ENCODE results near the gene IL1RAPL2.
A peak's percentile ranks its signal among the peaks of the same experiment; 100 is the strongest.
"Not testable (repeated sequence)": the region's sequence is repeated elsewhere in the genome, so short reads cannot be mapped to it uniquely, and the experiment has no call there.

IL1RAPL2 gene

GRCh38 chrX:104565791-104566680 lies at the start of gene IL1RAPL2:
Gene IL1RAPL2 (plus strand): TSS chrX:104566199.
- DNase-seq: no peak

- no peak for DNase-seq
These were observed 43.6 kb upstream of the IL1RAPL2 start for GRCh38 chrX:104522386-104522785.

- no peak for DNase-seq
These were observed 42.1 kb upstream of the IL1RAPL2 start for GRCh38 chrX:104523858-104524257.

DNA sequence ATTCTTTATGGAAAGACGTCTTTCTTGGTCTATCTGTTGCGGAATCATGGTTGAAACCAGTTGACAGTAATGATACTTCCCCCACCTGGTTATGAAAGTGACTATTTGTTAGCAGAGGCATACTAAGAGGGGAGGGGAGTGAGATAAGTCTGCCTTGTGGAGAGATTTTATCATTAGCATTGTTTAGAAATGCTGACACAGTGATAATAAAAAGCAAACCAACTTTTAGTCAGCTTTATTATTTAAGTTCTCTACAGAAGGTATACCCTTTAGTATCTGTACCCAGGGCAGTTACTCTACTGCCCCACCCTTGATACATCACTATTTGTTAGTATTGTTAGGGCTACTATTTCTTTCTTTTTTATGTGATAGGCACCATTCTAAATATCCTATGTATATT lies 26.9 kb upstream of the IL1RAPL2 start:
- no peak for DNase-seq

- not testable (repeated sequence) for DNase-seq
These were observed 23.6 kb upstream of the IL1RAPL2 start for GRCh38 chrX:104542447-104542846.

- no peak for DNase-seq
These were observed 1.7 kb upstream of the IL1RAPL2 start for GRCh38 chrX:104564335-104564734.

GRCh38 chrX:104564921-104565703 lies 887 bp upstream of the IL1RAPL2 start:
- DNase-seq: no peak

DNA sequence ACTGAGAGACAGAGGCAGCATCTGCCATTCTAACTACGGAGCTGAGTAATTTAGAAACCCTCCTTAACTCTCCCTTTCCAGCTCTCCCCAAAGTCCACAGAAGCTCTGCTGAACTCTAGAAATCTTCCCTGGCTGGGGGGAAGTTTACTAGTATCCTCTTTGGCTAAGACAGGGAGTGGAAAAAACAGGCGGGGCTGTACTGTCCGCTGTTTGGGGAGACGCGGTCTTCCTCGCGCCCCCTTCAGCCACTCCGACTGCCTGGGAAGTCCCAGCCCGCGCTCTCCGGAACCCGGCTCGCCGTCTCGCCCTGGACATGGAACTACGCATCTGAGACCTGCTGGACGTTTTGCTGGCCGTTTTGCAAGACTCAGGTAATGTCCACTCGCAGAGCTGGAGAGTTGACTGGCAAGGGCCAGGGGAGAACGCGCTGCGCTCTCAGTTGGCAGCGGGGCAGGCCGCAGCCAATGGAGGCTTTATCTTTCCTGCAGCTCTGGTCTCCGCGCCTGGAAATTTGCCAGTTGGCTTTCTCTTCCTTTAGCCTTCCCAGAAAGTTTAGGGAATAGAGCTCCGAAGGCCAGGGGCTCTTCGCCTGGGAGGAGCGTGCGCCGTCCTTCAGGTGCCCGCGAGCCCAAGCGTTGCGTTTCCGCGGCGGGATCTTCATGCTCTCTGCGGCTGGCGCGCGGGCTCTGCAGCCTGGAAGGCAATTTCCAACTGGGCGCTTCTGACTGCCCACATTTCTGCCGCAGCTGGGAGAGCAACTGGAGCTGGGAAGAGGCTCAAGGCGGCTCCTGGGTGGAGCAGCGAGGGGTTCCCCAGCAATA lies 892 bp downstream of the IL1RAPL2 start:
- no peak for DNase-seq

- DNase-seq: no peak
These were observed 1.5 kb downstream of the IL1RAPL2 start for GRCh38 chrX:104567506-104567905.

- no peak for DNase-seq
These were observed 2.4 kb downstream of the IL1RAPL2 start for GRCh38 chrX:104568304-104568915.

- DNase-seq: no peak
These were observed 52.3 kb downstream of the IL1RAPL2 start for GRCh38 chrX:104618106-104618895.

- DNase-seq: no peak
These were observed 55.8 kb downstream of the IL1RAPL2 start for GRCh38 chrX:104621781-104622180.

- DNase-seq: no peak
These were observed 75.2 kb downstream of the IL1RAPL2 start for GRCh38 chrX:104641176-104641575.

DNA sequence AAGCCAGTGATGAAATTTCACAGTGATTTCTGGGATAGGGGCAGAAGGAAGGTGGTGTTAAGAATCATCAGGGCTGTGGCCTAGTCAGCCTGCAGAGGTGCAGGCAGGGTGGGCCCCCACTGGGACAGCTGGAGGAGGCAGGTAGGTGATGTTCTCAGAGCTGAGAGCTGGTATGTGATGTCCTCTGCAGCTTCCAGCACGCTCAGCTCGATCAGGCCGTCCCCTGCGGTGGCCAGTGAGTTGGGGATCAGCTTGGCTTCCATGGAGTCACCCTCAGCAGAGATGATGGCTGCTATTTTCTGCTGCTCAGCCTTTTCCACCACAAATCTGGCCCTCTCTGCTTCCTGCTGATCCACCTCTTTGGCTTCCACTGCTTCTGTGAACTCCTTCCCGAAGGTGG lies 81.1 kb downstream of the IL1RAPL2 start:
- no peak for DNase-seq

DNA sequence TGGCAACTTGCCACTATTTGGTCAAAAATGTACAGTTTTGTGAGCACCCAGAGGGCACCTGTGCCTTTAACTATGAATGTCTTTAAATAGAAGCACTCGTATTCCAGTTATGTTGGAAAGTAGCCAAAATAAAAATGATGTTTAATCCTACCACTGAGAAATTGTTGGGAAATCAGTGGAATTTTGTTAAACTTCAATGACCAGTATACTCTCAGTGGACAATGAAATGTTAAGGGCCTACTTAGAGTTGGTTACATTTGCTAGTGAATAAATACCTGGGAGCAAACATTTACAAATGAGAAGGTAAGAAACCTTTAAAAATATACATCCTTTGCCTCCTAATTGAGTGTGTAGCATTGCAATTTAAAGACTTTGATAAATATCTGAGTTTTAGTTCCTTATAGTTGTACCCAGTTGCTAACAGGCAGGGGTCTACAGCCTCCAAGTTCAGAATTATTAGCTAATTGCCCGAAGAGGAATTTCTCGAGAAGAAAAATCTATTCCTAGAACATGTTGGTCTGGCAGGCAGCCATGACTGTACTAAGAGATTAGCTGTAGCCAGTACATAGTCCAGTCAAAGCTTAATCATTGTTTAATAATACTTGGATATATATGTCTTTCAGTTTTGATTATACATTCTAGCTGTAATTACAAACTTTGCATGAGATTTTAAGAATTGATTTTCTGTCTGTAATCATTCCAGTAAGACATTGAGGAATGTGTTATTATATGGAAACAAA lies 93.2 kb downstream of the IL1RAPL2 start:
- DNase-seq: no peak

DNA sequence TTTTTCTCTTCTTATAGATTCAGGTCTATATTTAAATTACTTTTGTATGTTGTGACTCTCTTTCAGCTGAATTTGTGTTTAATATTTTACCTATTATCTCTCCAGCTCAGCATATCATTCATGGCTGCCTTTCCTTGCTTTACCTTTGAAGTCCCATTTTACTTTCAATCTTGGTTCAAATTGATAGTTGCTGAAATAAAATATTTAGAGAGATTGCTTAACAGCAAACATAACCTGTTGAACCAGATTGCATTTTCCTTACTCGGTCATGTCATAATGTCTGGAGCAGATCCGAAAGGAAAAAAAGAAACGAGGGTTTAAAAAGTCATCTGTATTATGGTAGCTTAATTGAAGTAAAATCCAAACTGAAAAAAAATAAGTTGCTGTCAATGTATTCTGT lies 94.1 kb downstream of the IL1RAPL2 start:
- DNase-seq: no peak

- DNase-seq: no peak
These were observed 96.7 kb downstream of the IL1RAPL2 start for GRCh38 chrX:104662694-104663093.

DNA sequence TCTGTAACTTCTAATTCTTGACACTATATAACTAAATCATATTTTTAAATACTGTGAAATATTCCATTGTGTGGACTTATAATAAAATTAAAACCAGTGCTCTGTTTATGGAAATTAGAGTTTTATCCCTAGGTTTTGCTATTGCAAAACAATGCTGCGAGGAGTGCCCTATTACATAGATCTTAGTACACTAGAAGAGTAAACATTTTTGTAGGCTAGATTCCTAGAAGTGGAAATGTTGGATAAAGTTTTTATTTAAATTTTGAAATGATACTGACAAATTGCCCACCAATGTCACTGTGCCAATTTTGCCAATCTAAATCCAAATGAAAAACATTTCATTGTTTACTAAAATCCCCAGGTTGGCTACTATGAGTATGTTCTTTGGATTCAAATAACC lies 99.7 kb downstream of the IL1RAPL2 start:
- no peak for DNase-seq

- DNase-seq: peak; percentile 6
These were observed 102.6 kb downstream of the IL1RAPL2 start for GRCh38 chrX:104668550-104668949.

DNA sequence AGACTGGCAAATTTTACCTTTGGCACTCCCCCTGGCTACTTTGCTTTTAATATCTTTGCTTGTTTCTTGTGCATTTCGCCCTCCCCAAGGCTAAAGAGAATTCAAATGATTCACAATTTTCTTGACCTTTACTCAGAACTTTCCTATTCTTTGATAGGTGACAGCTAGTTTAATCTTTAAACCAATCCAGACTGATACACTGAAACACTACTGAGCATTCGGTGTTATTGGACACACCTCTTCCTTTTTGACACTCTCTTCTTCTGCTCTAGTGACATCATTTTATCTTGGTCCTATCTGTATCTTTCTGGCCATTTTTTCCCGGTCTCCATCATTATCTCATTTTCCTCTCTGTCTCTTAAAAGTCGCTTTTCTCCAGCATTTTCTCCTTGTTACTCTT lies 103.1 kb downstream of the IL1RAPL2 start:
- no peak for DNase-seq

GRCh38 chrX:104670051-104670450 lies 104.1 kb downstream of the IL1RAPL2 start:
- DNase-seq: no peak
